ENCODE data around the gene STMP1.

DNA sequence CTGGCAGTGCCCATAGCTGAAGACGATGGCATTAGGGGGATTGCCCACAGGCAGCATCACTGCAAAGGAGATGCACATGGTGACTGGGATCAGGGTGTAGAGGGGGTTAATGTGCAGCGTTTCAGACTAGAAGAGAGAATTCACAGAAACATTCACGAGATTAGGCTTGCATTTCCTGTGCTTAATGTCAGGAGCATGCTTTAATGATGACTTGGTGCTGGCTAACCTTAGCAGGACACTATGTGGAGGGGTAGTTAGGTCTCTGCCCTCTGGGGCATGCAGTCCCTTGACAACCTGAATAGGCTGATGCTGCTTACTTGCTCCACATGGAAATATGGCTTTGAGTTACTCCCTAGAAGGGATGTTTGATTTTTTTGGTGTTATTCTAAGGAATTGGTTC, 21.8 kb downstream of the STMP1 start:
- TF ChIP-seq, protein P1, sequence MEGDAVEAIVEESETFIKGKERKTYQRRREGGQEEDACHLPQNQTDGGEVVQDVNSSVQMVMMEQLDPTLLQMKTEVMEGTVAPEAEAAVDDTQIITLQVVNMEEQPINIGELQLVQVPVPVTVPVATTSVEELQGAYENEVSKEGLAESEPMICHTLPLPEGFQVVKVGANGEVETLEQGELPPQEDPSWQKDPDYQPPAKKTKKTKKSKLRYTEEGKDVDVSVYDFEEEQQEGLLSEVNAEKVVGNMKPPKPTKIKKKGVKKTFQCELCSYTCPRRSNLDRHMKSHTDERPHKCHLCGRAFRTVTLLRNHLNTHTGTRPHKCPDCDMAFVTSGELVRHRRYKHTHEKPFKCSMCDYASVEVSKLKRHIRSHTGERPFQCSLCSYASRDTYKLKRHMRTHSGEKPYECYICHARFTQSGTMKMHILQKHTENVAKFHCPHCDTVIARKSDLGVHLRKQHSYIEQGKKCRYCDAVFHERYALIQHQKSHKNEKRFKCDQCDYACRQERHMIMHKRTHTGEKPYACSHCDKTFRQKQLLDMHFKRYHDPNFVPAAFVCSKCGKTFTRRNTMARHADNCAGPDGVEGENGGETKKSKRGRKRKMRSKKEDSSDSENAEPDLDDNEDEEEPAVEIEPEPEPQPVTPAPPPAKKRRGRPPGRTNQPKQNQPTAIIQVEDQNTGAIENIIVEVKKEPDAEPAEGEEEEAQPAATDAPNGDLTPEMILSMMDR (IDR thresholded peaks at IDR 0.05) = no peak
- no peak for TF ChIP-seq POLR2A (IDR thresholded peaks at IDR 0.05)
